HCT116 (cell line): Measurements from ENCODE around the gene HDAC10.

Source experiments
- POLR2A ChIP-seq: IDR thresholded peaks from 2 replicates; pipeline ENCODE4 v1.7.0; 2011; ENCODE audit warnings: borderline replicate concordance; ENCODE audit not compliant: insufficient read depth, insufficient read length; ENCODE audit errors: extremely low read depth
- TF ChIP-seq, protein P1 (sequence below), 3 experiments: fragments of 200-600 bp in 1 of 3; sonication (generic) in 1 of 3; IDR thresholded peaks in 2 of 3; conservative IDR thresholded peaks in 1 of 3; 2 replicates each; pipeline ENCODE4 v1.5.1; 2012 to 2017; ENCODE audit warnings: low read depth in 2 of 3, low read length in 2 of 3, antibody characterized with exemption in 1 of 3, borderline replicate concordance in 1 of 3, control low read depth in 1 of 3, mild to moderate bottlenecking in 1 of 3, mixed read lengths in 1 of 3, mixed run types in 1 of 3, moderate library complexity in 1 of 3; ENCODE audit not compliant: insufficient read depth in 1 of 3
- TF ChIP-seq, protein P2 (sequence below): IDR thresholded peaks from 2 replicates; pipeline ENCODE4 v1.6.1; 2012

DNA sequence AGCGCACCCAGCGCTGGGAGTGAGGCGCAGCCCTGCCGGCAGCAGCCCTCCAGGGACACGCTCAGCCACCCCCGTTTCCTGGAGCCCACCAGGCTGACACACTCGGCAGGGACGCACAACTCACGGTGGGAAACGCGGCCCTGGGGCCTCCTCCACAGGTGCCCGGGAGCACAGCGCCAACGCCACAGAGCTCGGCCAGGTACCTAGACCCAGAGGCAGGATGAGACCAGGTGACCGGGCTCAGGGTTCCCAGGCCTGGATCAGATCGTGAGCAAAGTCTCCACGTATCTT is 24.2 kb downstream of the HDAC10 start:
- TF ChIP-seq, protein P1, sequence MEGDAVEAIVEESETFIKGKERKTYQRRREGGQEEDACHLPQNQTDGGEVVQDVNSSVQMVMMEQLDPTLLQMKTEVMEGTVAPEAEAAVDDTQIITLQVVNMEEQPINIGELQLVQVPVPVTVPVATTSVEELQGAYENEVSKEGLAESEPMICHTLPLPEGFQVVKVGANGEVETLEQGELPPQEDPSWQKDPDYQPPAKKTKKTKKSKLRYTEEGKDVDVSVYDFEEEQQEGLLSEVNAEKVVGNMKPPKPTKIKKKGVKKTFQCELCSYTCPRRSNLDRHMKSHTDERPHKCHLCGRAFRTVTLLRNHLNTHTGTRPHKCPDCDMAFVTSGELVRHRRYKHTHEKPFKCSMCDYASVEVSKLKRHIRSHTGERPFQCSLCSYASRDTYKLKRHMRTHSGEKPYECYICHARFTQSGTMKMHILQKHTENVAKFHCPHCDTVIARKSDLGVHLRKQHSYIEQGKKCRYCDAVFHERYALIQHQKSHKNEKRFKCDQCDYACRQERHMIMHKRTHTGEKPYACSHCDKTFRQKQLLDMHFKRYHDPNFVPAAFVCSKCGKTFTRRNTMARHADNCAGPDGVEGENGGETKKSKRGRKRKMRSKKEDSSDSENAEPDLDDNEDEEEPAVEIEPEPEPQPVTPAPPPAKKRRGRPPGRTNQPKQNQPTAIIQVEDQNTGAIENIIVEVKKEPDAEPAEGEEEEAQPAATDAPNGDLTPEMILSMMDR (IDR thresholded peaks at IDR 0.05 in 2 of 3, conservative IDR thresholded peaks at IDR 0.05 in 1 of 3; ENCODE audit: borderline replicate concordance in 1 of 3, insufficient read depth in 1 of 3, low read depth in 2 of 3, low read length in 2 of 3), result no peak
- TF ChIP-seq POLR2A, result no peak
- TF ChIP-seq, protein P2, sequence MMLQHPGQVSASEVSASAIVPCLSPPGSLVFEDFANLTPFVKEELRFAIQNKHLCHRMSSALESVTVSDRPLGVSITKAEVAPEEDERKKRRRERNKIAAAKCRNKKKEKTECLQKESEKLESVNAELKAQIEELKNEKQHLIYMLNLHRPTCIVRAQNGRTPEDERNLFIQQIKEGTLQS, result no peak
